CD4-positive, alpha-beta T cell treated with Interferon alpha-2 for 1 hour (primary cell): ENCODE measurements around the gene CHST15.

ENCODE experiments used
- DNase-seq, 2 donors: peaks; one replicate each; pipeline ENCODE4 v3.0.0-alpha.2; 2020 to 2022

Gene CHST15

DNA sequence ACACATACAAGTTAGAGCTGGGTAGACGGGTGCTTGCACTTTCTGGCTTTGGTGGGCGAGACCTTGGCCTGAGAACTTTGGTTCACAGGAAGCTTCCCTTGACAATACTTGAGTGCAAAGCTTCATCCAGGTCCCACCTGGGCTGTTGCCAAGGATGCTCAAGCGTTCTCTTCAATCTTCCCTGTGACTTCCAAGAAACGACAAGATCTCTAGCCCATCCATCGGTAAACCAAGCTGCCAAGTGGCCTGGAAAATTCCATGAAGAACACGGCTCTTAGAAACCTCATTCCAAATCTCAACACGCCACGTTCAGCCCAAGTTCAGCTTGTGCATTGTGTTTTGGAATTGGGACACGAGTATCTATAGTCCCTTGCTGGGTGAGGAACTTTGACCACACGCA, 84.7 kb downstream of the CHST15 start:
- no peak for DNase-seq

- DNase-seq: no peak
These were observed 85.2 kb downstream of the CHST15 start for GRCh38 chr10:124008187-124008586.

DNA sequence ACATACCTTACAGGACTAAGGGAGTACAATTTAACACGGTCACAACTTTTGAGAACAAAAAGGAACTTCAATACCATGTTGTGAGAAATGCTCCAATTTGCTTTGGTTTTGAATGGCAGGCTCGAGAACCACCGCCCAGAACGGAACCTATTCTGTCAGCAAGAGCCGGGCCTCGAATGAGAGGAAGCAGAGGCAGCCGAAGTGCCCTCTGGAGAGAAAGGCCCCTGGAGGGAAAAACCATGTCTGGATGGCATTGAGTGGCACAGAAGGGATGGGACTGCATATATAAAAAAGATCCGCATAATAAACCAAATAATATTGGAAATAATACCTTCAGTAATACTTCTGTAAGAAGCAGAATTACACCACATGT, 85.6 kb downstream of the CHST15 start:
- no peak for DNase-seq

GRCh38 chr10:124007102-124007772, 86.2 kb downstream of the CHST15 start:
- no peak for DNase-seq

DNA sequence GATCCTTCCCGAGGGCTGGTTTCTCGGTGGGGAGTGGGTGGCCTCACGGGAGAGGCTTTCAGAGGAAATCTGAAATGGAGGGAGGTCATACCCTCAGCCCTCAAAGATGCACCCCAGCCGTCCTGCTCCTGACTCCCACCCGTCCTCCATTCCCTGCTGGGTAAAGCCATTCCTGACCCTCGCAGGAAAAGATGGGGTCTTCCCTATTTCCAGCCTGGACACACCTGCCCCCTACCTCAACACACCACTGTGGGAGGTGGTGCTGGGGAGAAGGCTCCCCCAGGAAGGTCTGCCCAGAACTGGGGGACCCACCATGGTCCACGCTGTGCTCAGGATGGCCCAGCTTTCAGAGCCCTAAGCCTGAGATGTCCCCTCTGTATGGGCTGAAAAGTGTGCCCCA, 86.9 kb downstream of the CHST15 start:
- no peak for DNase-seq

DNA sequence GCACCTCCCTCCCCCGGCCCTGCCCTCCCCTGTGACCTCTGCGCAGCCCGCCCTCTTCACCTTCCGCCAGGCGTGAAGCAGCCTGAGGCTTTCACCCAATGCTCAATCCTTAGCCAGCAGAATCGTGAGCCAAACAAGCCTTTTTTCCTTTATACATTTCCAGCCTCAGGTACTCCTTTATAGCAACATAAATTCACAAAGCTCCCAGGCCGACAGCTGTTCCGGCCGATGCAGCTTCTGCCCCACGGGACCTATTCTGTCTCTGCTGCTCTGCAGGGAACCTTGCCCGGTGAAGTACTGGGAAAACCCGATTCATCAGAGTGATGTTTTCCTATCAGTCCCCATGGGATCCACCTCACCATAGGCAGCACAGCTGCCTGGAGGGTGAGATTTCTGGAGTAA, 87.4 kb downstream of the CHST15 start:
- no peak for DNase-seq

- no peak for DNase-seq
These were observed 88.3 kb downstream of the CHST15 start for GRCh38 chr10:124005091-124005490.

GRCh38 chr10:124004663-124005004, 88.8 kb downstream of the CHST15 start:
- no peak for DNase-seq

- DNase-seq: no peak
These were observed 89.3 kb downstream of the CHST15 start for GRCh38 chr10:124003871-124004662.

GRCh38 chr10:124003481-124003870, 89.9 kb downstream of the CHST15 start:
- DNase-seq: no peak

DNA sequence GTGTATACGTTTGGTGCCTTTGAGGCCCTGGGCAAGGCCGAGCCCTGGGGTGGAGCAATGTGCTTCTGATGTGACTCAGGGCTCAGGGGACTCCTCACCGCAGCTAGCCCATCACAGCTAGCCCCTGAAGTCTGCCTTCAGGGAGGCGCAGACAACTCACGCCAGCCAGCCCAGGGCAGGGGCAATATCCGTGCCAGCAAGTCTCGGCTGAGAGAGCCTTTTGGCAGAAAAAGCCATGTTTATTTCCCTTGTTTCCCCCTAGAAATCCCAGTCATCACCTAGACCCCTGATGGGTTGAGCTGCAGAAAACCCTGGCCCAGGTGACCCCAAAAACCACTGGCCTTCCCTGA, 90.4 kb downstream of the CHST15 start:
- DNase-seq: no peak

- no peak for DNase-seq
These were observed 90.9 kb downstream of the CHST15 start for GRCh38 chr10:124002391-124003069.

- DNase-seq: no peak
These were observed 91.8 kb downstream of the CHST15 start for GRCh38 chr10:124001391-124002148.

GRCh38 chr10:124000792-124001201, 92.6 kb downstream of the CHST15 start:
- DNase-seq: peak in 1 of 2 donors; percentile 20

DNA sequence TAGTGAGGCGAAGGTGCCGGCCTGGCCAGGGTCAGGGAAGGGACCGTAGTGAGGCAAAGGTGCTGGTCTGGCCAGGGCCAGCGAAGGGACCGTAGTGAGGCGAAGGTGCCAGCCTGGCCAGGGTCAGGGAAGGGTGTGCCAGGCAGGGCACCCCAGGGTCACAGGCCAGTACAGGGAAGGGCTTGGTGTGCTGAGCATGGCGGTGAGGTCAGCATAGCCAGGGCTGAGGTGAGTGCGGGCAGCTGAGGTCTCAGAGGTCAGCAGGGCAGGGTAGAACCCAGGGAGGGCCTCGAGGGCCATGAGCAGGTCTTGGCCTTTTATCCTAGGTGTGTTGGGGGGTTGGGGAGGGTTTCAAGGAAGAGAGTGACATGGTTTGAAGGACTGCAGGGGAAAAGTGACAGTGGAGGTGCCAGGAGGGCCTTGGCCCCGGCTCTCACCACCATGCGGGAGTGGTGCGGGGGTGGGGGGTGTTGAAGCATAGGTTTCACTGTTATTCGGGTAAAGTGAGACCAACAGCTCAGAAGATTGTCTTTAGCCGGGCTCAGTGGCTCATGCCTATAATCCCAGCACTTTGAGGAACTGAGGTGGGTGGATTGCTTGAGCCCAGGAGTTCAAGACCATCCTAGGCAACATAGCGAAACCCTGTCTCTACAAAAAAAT, 93.3 kb downstream of the CHST15 start:
- DNase-seq: no peak

DNA sequence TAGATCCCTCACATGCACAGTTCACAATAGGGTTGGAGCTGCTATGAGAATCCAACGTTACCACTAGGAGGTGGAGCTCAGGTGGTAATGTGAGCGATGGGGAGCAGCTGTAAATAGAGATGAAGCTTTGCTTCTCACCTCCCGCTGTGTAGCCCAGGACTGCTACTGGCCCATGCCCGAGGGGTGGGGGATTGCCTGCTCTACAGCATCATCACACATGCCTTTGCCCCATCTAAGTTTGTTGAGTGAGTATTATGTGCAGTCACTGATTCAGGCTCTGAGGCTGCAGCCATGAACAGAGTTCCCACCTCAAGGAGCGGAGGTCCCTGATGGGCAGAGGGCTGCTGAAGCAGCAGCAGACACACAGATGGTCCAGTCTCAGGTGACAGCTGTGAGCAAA, 94.1 kb downstream of the CHST15 start:
- DNase-seq: no peak

GRCh38 chr10:123998197-123999141, 94.9 kb downstream of the CHST15 start:
- no peak for DNase-seq

- peak; percentile 26 to 72 for DNase-seq
These were observed 95.8 kb downstream of the CHST15 start for GRCh38 chr10:123997486-123998196.

DNA sequence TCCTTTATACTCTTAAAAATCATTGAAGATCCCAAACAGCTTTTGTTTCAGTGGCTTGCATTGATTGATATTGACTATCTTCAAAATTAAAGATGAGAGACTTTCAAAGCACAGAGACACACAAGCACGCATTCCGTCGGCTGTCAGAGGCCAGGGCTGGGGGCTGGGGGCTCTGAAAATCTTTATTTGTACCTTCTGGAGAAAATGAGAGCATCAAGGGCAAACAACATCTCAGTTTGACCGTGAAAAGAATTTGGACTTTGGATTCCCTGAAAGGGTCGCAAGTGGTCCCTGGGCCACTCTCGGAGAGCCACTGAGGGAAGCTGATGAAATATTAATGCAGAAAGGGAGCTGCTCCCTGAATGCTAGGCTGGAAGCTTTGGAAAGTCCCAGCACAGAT, 96.4 kb downstream of the CHST15 start:
- DNase-seq: no peak

GRCh38 chr10:123996302-123996701, 97.1 kb downstream of the CHST15 start:
- DNase-seq: no peak
